Endodermal cell (in vitro differentiated cells): Measurements from ENCODE around the gene RNPS1. TPM values are rescaled to one million over a fixed set of nuclear protein-coding genes. Genes with fewer than 3 reads are reported as not detected.

Experiments used
- DNase-seq: peaks from one replicate; pipeline ENCODE4 v3.0.0-alpha.2; 2017
- H3K27ac ChIP-seq: 2 replicates; pipeline ENCODE4 v1.5.1; 2013; ENCODE audit warnings: mild to moderate bottlenecking, low read depth, low read length, moderate library complexity
- H3K27me3 ChIP-seq: 2 replicates; pipeline ENCODE4 v1.6.1; 2013; ENCODE audit warnings: mild to moderate bottlenecking, low read length, moderate library complexity; ENCODE audit not compliant: insufficient read depth, control insufficient read depth, poor library complexity, severe bottlenecking
- H3K36me3 ChIP-seq: 2 replicates; pipeline ENCODE4 v1.7.0; 2013; ENCODE audit warnings: mild to moderate bottlenecking, low read length, moderate library complexity; ENCODE audit not compliant: control insufficient read depth, insufficient read depth
- H3K4me1 ChIP-seq: one replicate; pipeline ENCODE4 v1.7.0; 2013; ENCODE audit warnings: low read length; ENCODE audit not compliant: control insufficient read depth, insufficient read depth
- H3K4me3 ChIP-seq: 2 replicates; pipeline ENCODE4 v1.5.1; 2013; ENCODE audit warnings: mild to moderate bottlenecking, low read length, moderate library complexity
- H3K9ac ChIP-seq: 2 replicates; pipeline ENCODE4 v1.6.1; 2013; ENCODE audit warnings: mild to moderate bottlenecking, low read length, moderate library complexity; ENCODE audit not compliant: poor library complexity, severe bottlenecking; ENCODE audit errors: extremely low read depth
- H3K9me3 ChIP-seq: 2 replicates; pipeline ENCODE4 v1.6.1; 2013; ENCODE audit warnings: mild to moderate bottlenecking, low read length, moderate library complexity; ENCODE audit not compliant: control insufficient read depth
- H3K27ac Mint-ChIP-seq: 2 replicates; pipeline ENCODE4 v1.8.0; 2020; ENCODE audit warnings: mixed read lengths
- H3K27me3 Mint-ChIP-seq: 2 replicates; pipeline ENCODE4 v1.8.0; 2021; ENCODE audit warnings: mild to moderate bottlenecking, mixed read lengths; ENCODE audit not compliant: insufficient read depth
- H3K36me3 Mint-ChIP-seq: 2 replicates; pipeline ENCODE4 v1.8.0; 2020; ENCODE audit warnings: low read depth, mixed read lengths
- H3K4me1 Mint-ChIP-seq: 2 replicates; pipeline ENCODE4 v1.8.0; 2020; ENCODE audit warnings: mixed read lengths
- H3K4me3 Mint-ChIP-seq: 2 replicates; pipeline ENCODE4 v1.8.0; 2020; ENCODE audit warnings: mild to moderate bottlenecking, moderate library complexity, mixed read lengths
- H3K9me3 Mint-ChIP-seq: 2 replicates; pipeline ENCODE4 v1.8.0; 2020; ENCODE audit warnings: mild to moderate bottlenecking, mixed read lengths
- WGBS, 2 experiments: methylation state at CpG; one replicate each; pipeline versions ENCODE4 v1.1.5 to v1.1.7; 2013; ENCODE audit warnings: missing lambda C conversion rate in 2 of 2, mixed read lengths in 1 of 2; ENCODE audit not compliant: insufficient coverage in 1 of 2, insufficient read length in 1 of 2; 5-methylcytosine and 5-hydroxymethylcytosine counted together
- total RNA-seq, 2 donors: library from RNA; stranded (reverse); fragmentation: NEBNext Ultra II Directional in 1 of 2; extraction: Animal tissue kit (Norgen Biotek cat#: 25700) in 1 of 2; gene quantifications; 2 replicates in 1 of 2; 3 replicates in 1 of 2; pipeline ENCODE4 v1.2.1, GENCODE V29; 2021
- TF ChIP-seq, protein P1 (sequence below): fragments of 200-600 bp; sonication (generic); conservative IDR thresholded peaks from 2 replicates; pipeline ENCODE4 v1.5.0; 2021; ENCODE audit warnings: antibody characterized with exemption, mild to moderate bottlenecking

Gene RNPS1
- total RNA-seq, 2 donors from 2014 or later: 273 to 289 TPM

GRCh38 chr16:2273931-2274330 is 6.0 kb upstream of the RNPS1 start:
- Histone ChIP-seq H3K27me3 (no peaks in the 10 kb centered on the region), H3K4me1 (peaks cover 5% of the 10 kb centered on the region), H3K9ac (no peak overlapping the region), H3K27ac (no peak overlapping the region), H3K36me3 (no peaks in the 10 kb centered on the region), H3K9me3 (no peaks in the 10 kb centered on the region), H3K4me3 (no peak overlapping the region)
- Mint-ChIP-seq H3K4me3 (no peak overlapping the region), H3K27me3 (peaks cover 2% of the 10 kb centered on the region), H3K27ac (no peak overlapping the region), H3K4me1 (peaks cover 4% of the 10 kb centered on the region), H3K36me3 (peaks cover 6% of the 10 kb centered on the region), H3K9me3 (no peaks in the 10 kb centered on the region)
- WGBS, 2 experiments: 88 to 93% methylated on average over 5 to 10 of the region's 10 CpGs
- no peak for DNase-seq
- TF ChIP-seq, protein P1, sequence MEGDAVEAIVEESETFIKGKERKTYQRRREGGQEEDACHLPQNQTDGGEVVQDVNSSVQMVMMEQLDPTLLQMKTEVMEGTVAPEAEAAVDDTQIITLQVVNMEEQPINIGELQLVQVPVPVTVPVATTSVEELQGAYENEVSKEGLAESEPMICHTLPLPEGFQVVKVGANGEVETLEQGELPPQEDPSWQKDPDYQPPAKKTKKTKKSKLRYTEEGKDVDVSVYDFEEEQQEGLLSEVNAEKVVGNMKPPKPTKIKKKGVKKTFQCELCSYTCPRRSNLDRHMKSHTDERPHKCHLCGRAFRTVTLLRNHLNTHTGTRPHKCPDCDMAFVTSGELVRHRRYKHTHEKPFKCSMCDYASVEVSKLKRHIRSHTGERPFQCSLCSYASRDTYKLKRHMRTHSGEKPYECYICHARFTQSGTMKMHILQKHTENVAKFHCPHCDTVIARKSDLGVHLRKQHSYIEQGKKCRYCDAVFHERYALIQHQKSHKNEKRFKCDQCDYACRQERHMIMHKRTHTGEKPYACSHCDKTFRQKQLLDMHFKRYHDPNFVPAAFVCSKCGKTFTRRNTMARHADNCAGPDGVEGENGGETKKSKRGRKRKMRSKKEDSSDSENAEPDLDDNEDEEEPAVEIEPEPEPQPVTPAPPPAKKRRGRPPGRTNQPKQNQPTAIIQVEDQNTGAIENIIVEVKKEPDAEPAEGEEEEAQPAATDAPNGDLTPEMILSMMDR: no peak

DNA sequence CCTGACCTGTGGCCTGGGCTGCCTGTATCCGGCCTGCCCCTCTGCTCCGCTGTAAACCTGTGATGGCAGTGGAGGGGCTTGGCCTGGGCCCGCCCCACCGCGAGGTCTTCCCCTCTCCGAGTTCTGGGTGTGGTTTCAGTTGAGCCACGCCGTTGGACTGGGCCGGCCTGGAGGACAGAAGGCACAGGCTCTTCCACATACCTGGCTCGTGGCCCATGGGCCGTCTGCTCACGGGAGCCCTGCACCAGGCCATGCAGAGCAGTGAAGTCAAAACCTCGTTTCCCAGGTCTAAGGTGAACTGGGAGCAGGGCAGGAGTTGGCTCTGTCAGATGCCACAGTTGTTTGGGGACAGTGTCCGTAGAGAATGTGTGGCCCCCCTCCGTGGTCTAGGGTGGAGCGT is 5.6 kb upstream of the RNPS1 start:
- peak; percentile 36 for DNase-seq
- H3K27ac Mint-ChIP-seq: no peak overlapping the region
- peaks cover 6% of the 10 kb centered on the region for H3K36me3 Mint-ChIP-seq
- Histone ChIP-seq H3K27ac (no peak overlapping the region), H3K4me3 (no peak overlapping the region), H3K4me1 (peaks cover 5% of the 10 kb centered on the region), H3K9me3 (no peaks in the 10 kb centered on the region), H3K9ac (no peak overlapping the region), H3K36me3 (no peaks in the 10 kb centered on the region), H3K27me3 (no peaks in the 10 kb centered on the region)
- TF ChIP-seq, protein P1: no peak
- H3K27me3 Mint-ChIP-seq: peaks cover 2% of the 10 kb centered on the region
- no peaks in the 10 kb centered on the region for H3K9me3 Mint-ChIP-seq
- WGBS, 2 experiments: 93 to 96% methylated on average over 13 to 16 of the region's 16 CpGs
- H3K4me3 Mint-ChIP-seq: no peak overlapping the region
- H3K4me1 Mint-ChIP-seq: peaks cover 4% of the 10 kb centered on the region

GRCh38 chr16:2271848-2272461 is 4.0 kb upstream of the RNPS1 start:
- DNase-seq: no peak
- TF ChIP-seq, protein P1: no peak
- H3K27ac ChIP-seq: no peak overlapping the region
- H3K4me1 ChIP-seq: peaks cover 5% of the 10 kb centered on the region
- Mint-ChIP-seq H3K4me3 (no peak overlapping the region), H3K4me1 (peaks cover 4% of the 10 kb centered on the region), H3K9me3 (no peaks in the 10 kb centered on the region), H3K27me3 (peaks cover 2% of the 10 kb centered on the region), H3K36me3 (peaks cover 7% of the 10 kb centered on the region), H3K27ac (no peak overlapping the region)
- 83 to 96% methylated on average over 2 to 14 of the region's 14 CpGs for WGBS, 2 experiments
- H3K36me3 ChIP-seq: no peaks in the 10 kb centered on the region
- no peaks in the 10 kb centered on the region for H3K27me3 ChIP-seq
- no peak overlapping the region for H3K4me3 ChIP-seq
- no peaks in the 10 kb centered on the region for H3K9me3 ChIP-seq
- no peak overlapping the region for H3K9ac ChIP-seq
